H1 (cell line): Measurements from ENCODE around the gene SP7. TPM values are rescaled to one million over a fixed set of nuclear protein-coding genes. Genes with fewer than 3 reads are reported as not detected.

Experiments
- CTCF ChIA-PET: fragments of 300-600 bp; sonication (Branson Sonifier 250); formaldehyde crosslinking; loops from one replicate; lab custom pipeline; 2021; ENCODE audit not compliant: partially characterized antibody; lab: Charles Lee
- POLR2A ChIA-PET: fragments of 300-600 bp; sonication (Branson Sonifier 250); formaldehyde crosslinking; loops from one replicate; lab custom pipeline; 2021; ENCODE audit warnings: inconsistent platforms; ENCODE audit not compliant: partially characterized antibody; lab: Charles Lee
- DNase-seq, 2 experiments: peaks; one replicate each; pipeline versions ENCODE4 v3.0.0 to v3.0.0-alpha.2; 2010 to 2022; ENCODE audit warnings: low spot score in 2 of 2, low read depth in 1 of 2, mixed read lengths in 1 of 2
- FAIRE-seq: peaks from 2 replicates; lab custom pipeline; 2011; peaks lifted over from hg19 to GRCh38; lab: Jason Lieb, UNC
- H2AFZ ChIP-seq: 2 replicates; pipeline ENCODE4 v1.8.1; 2012; ENCODE audit warnings: low read length, inconsistent platforms
- H2AK5ac ChIP-seq: 2 replicates; pipeline ENCODE4 v1.6.1; 2013; ENCODE audit warnings: low read depth, low read length
- H2BK120ac ChIP-seq: replicated peaks from 2 replicates; pipeline ENCODE3; 2013; ENCODE audit warnings: low read depth, low read length, inconsistent platforms
- H2BK12ac ChIP-seq: 2 replicates; pipeline ENCODE4 v1.6.1; 2013; ENCODE audit warnings: low read depth, low read length
- H2BK15ac ChIP-seq: 2 replicates; pipeline ENCODE4 v1.6.1; 2013; ENCODE audit warnings: low read length
- H2BK20ac ChIP-seq: 2 replicates; pipeline ENCODE4 v1.6.1; 2013; ENCODE audit warnings: low read length
- H2BK5ac ChIP-seq: 2 replicates; pipeline ENCODE4 v1.6.1; 2013; ENCODE audit warnings: low read depth, low read length
- H3K14ac ChIP-seq: 2 replicates; pipeline ENCODE4 v1.6.1; 2013; ENCODE audit warnings: inconsistent platforms; ENCODE audit not compliant: insufficient read length
- H3K18ac ChIP-seq: 2 replicates; pipeline ENCODE4 v1.6.1; 2013; ENCODE audit warnings: low read length; ENCODE audit errors: extremely low read depth
- H3K23ac ChIP-seq: 2 replicates; pipeline ENCODE4 v1.6.1; 2013; ENCODE audit warnings: inconsistent platforms; ENCODE audit not compliant: insufficient read length
- H3K23me2 ChIP-seq: 2 replicates; pipeline ENCODE4 v1.6.1; 2013; ENCODE audit warnings: low read depth, low read length
- H3K27ac ChIP-seq: 2 replicates; pipeline ENCODE4 v1.6.1; 2011; ENCODE audit warnings: low read depth, low read length, inconsistent platforms
- H3K27me3 ChIP-seq, 4 experiments: replicated peaks in 1 of 4; 1 replicate in 1 of 4; 2 replicates in 3 of 4; pipeline versions ENCODE4 v1.6.1 to v1.8.1; 2011 to 2013; ENCODE audit warnings: low read length in 3 of 4, mild to moderate bottlenecking in 3 of 4, inconsistent platforms in 2 of 4, mixed read lengths in 2 of 4, moderate library complexity in 1 of 4; ENCODE audit not compliant: control insufficient read depth in 3 of 4, insufficient read depth in 3 of 4; ENCODE audit errors: extremely low read depth in 1 of 4
- H3K36me3 ChIP-seq, 4 experiments: 2 replicates each; pipeline versions ENCODE4 v1.6.1 to v1.8.1; 2011 to 2013; ENCODE audit warnings: mild to moderate bottlenecking in 4 of 4, low read length in 3 of 4, moderate library complexity in 2 of 4, control low read depth in 1 of 4, inconsistent platforms in 1 of 4; ENCODE audit not compliant: insufficient read depth in 4 of 4, control insufficient read depth in 2 of 4
- H3K4ac ChIP-seq: replicated peaks from 2 replicates; pipeline ENCODE3; 2013; ENCODE audit warnings: low read length, low read depth, mixed read lengths, inconsistent platforms; ENCODE audit not compliant: insufficient read length
- H3K4me1 ChIP-seq, 4 experiments: replicated peaks in 1 of 4; 1 replicate in 1 of 4; 2 replicates in 3 of 4; pipeline versions ENCODE4 v1.6.1 to v1.8.1; 2011 to 2013; ENCODE audit warnings: low read length in 3 of 4, inconsistent platforms in 2 of 4, mixed read lengths in 1 of 4; ENCODE audit not compliant: insufficient read depth in 4 of 4, control insufficient read depth in 3 of 4
- H3K4me2 ChIP-seq, 2 experiments: 2 replicates each; pipeline versions ENCODE4 v1.6.1 to v1.8.1; 2011 to 2013; ENCODE audit warnings: low read depth in 2 of 2, low read length in 2 of 2, control low read depth in 1 of 2, inconsistent platforms in 1 of 2, mild to moderate bottlenecking in 1 of 2; ENCODE audit not compliant: insufficient read depth in 1 of 2
- H3K4me3 ChIP-seq, 4 experiments: fragments of 200-600, 300-600 bp in 1 of 4; sonication (generic), shearing (Covaris generic), sonication (Bioruptor Twin) in 1 of 4; 2 replicates each; pipeline versions ENCODE4 v1.5.1 to v1.8.1; 2011 to 2016; ENCODE audit warnings: low read length in 4 of 4, low read depth in 3 of 4, control low read depth in 2 of 4, inconsistent platforms in 2 of 4, mild to moderate bottlenecking in 2 of 4, mixed read lengths in 1 of 4, moderate library complexity in 1 of 4; ENCODE audit not compliant: insufficient read depth in 2 of 4; ENCODE audit errors: extremely low read depth in 1 of 4
- H3K56ac ChIP-seq: replicated peaks from 2 replicates; pipeline ENCODE3; 2013; ENCODE audit warnings: low read depth, mild to moderate bottlenecking, mixed read lengths, low read length, inconsistent platforms; ENCODE audit not compliant: insufficient read length
- H3K79me1 ChIP-seq: 2 replicates; pipeline ENCODE4 v1.6.1; 2013; ENCODE audit warnings: low read depth, low read length, control low read depth
- H3K79me2 ChIP-seq, 2 experiments: 2 replicates each; pipeline versions ENCODE4 v1.6.1 to v1.8.1; 2012 to 2013; ENCODE audit warnings: low read length in 2 of 2, mild to moderate bottlenecking in 2 of 2, inconsistent platforms in 1 of 2; ENCODE audit not compliant: insufficient read depth in 2 of 2, control insufficient read depth in 1 of 2
- H3K9ac ChIP-seq, 4 experiments: replicated peaks in 1 of 4; 1 replicate in 1 of 4; 2 replicates in 3 of 4; pipeline versions ENCODE4 v1.6.1 to v1.8.1; 2011 to 2013; ENCODE audit warnings: low read depth in 3 of 4, low read length in 3 of 4, control low read depth in 2 of 4, mild to moderate bottlenecking in 2 of 4, moderate library complexity in 2 of 4, inconsistent platforms in 1 of 4; ENCODE audit errors: extremely low read depth in 1 of 4
- H3K9me3 ChIP-seq, 2 experiments: 2 replicates each; pipeline versions ENCODE4 v1.6.1 to v1.8.1; 2012 to 2013; ENCODE audit warnings: mild to moderate bottlenecking in 2 of 2, moderate library complexity in 2 of 2, control low read depth in 1 of 2, inconsistent platforms in 1 of 2, low read depth in 1 of 2, low read length in 1 of 2, mixed read lengths in 1 of 2; ENCODE audit not compliant: insufficient read depth in 2 of 2
- H4K20me1 ChIP-seq, 2 experiments: replicated peaks in 1 of 2; 2 replicates each; pipeline versions ENCODE3 to v1.8.1; 2011 to 2013; ENCODE audit warnings: inconsistent platforms in 2 of 2, low read length in 2 of 2, mild to moderate bottlenecking in 1 of 2; ENCODE audit not compliant: insufficient read depth in 2 of 2, control insufficient read depth in 1 of 2
- H4K5ac ChIP-seq: 2 replicates; pipeline ENCODE4 v1.6.1; 2013; ENCODE audit warnings: low read length, low read depth, mixed read lengths, inconsistent platforms; ENCODE audit not compliant: insufficient read length
- H4K8ac ChIP-seq: 2 replicates; pipeline ENCODE4 v1.8.0; 2013; ENCODE audit warnings: mild to moderate bottlenecking, moderate library complexity, low read length, inconsistent platforms; ENCODE audit not compliant: insufficient read depth; ENCODE audit errors: extremely low read depth
- H4K91ac ChIP-seq: replicated peaks from 2 replicates; pipeline ENCODE3; 2013; ENCODE audit warnings: low read length, mixed read lengths, inconsistent platforms; ENCODE audit not compliant: insufficient read length
- CBX5 ChIP-seq: fragments of 300-800, 300-1000 bp; sonication (generic); IDR thresholded peaks from 2 replicates; pipeline ENCODE4 v1.7.1; 2016; ENCODE audit warnings: antibody characterized with exemption, low read length, low read depth
- CEBPB ChIP-seq: IDR thresholded peaks from 2 replicates; pipeline ENCODE4 v1.6.1; 2012; ENCODE audit warnings: low read depth, low read length
- CHD1 ChIP-seq: IDR thresholded peaks from 2 replicates; pipeline ENCODE4 v1.6.1; 2012; ENCODE audit warnings: low read depth, low read length, improper control_type of control experiment
- FOSL1 ChIP-seq: IDR thresholded peaks from 2 replicates; pipeline ENCODE4 v1.6.1; 2011; ENCODE audit warnings: mild to moderate bottlenecking, low read depth, low read length, moderate library complexity; ENCODE audit not compliant: insufficient read depth
- SAP30 ChIP-seq: fragments of 300-600 bp; sonication (generic); IDR thresholded peaks from 2 replicates; pipeline ENCODE4 v1.7.1; 2012; ENCODE audit warnings: low read length, moderate library complexity, mild to moderate bottlenecking, inconsistent platforms; ENCODE audit not compliant: insufficient read depth, insufficient replicate concordance
- SIN3A ChIP-seq, 2 experiments: IDR thresholded peaks in 1 of 2; conservative IDR thresholded peaks in 1 of 2; 2 replicates each; pipeline ENCODE4 v1.6.1; 2011 to 2012; ENCODE audit warnings: low read length in 2 of 2, improper control_type of control experiment in 1 of 2, low read depth in 1 of 2, mild to moderate bottlenecking in 1 of 2
- TAF7 ChIP-seq: optimal IDR thresholded peaks from 2 replicates; pipeline ENCODE3; 2011; ENCODE audit warnings: low read depth, mild to moderate bottlenecking, inconsistent platforms, low read length, moderate library complexity, borderline replicate concordance
- ZNF274 ChIP-seq: IDR thresholded peaks from 2 replicates; pipeline ENCODE4 v1.7.0; 2012; ENCODE audit warnings: low read length, borderline replicate concordance; ENCODE audit errors: extremely low read depth
- WGBS, 2 experiments: shearing (Covaris generic) in 1 of 2; methylation state at CpG; one replicate each; pipeline versions ENCODE4 v1.1.6 to v1.1.7; 2013 to 2015; ENCODE audit warnings: low lambda C conversion rate in 2 of 2, mixed read lengths in 2 of 2, inconsistent platforms in 1 of 2, low coverage in 1 of 2, missing lambda C conversion rate in 1 of 2; ENCODE audit not compliant: insufficient replicate concordance in 2 of 2, insufficient coverage in 1 of 2, insufficient read length in 1 of 2; ENCODE audit errors: extremely low coverage in 1 of 2, missing lambda C conversion rate in 1 of 2; 5-methylcytosine and 5-hydroxymethylcytosine counted together
- polyA plus RNA-seq, 7 experiments: library from polyadenylated mRNA; depleted of rRNA in 3 of 7; stranded (reverse) in 5 of 7; unstranded in 2 of 7; fragments of >200 nt in 5 of 7; fragments of 200-250 nt in 2 of 7; gene quantifications; 1 replicate in 5 of 7; 2 replicates in 1 of 7; 4 replicates in 1 of 7; pipeline versions ENCODE4 v1.2.1 to v1.2.3, GENCODE V29; 2011 to 2013; ENCODE audit warnings: missing spikeins in 2 of 7, mixed read lengths in 2 of 7
- total RNA-seq: library from RNA; stranded (reverse); fragmentation: NEBNext Ultra II Directional; extraction: Animal tissue kit (Norgen Biotek cat#: 25700); gene quantifications from 2 replicates; pipeline ENCODE4 v1.2.1, GENCODE V29; 2021
- TF ChIP-seq, protein P1 (sequence below): IDR thresholded peaks from 2 replicates; pipeline ENCODE4 v1.6.1; 2011; ENCODE audit warnings: low read depth, mild to moderate bottlenecking, low read length; ENCODE audit not compliant: insufficient read depth

The SP7 gene
- total and polyA plus RNA-seq, 2 of the 8 experiments (the other 6 are each of a cell fraction or from before 2014, with no cell fraction given): 0.12 to 0.13 TPM

DNA sequence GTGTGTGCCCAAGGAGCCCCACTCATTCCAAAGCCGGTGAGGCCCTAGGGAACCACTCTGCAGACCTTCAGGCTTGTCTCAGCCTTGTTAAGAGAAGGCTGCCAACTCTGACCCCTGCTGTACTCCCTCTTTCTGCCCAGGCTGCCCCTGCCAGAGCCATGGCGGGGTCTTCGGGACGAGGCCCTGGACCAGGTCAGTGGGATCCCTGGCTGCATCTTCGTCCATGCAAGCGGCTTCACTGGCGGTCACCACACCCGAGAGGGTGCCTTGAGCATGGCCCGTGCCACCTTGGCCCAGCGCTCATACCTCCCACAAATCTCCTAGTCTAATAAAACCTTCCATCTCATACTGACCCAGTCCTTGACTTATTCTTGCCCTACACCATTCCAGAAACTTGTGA, 29.3 kb downstream of the SP7 start:
- Histone ChIP-seq H2BK15ac (no peak overlapping the region), H3K14ac (no peak overlapping the region), H3K4me1 (no peaks in the 10 kb centered on the region), H3K4ac (no peak overlapping the region), H3K79me1 (peaks cover 2% of the 10 kb centered on the region; the same call in 1 of the 2 replicates), H2AFZ (no peak overlapping the region), H3K18ac (no peak overlapping the region), H3K79me2 (no peaks in the 10 kb centered on the region; a peak in 1 of 4 replicates), H4K20me1 (peaks cover 4 to 7% of the 10 kb centered on the region in 2 experiments), H3K4me2 (no peak overlapping the region), H3K9ac (no peak overlapping the region), H3K27me3 (no peaks in the 10 kb centered on the region), H3K27ac (no peak overlapping the region), H4K5ac (no peak overlapping the region), H3K23me2 (no peaks in the 10 kb centered on the region), H3K56ac (no peak overlapping the region), H3K36me3 (peaks cover 28 to 58% (median 40%) of the 10 kb centered on the region in 4 experiments), H3K4me3 (no peak overlapping the region), H2AK5ac (no peak overlapping the region), H2BK12ac (no peak overlapping the region), H2BK20ac (no peak overlapping the region), H3K23ac (no peak overlapping the region), H4K8ac (no peak overlapping the region), H2BK120ac (no peak overlapping the region), H2BK5ac (no peak overlapping the region), H3K9me3 (no peaks in the 10 kb centered on the region), H4K91ac (no peak overlapping the region)
- ChIA-PET POLR2A (interaction anchor here (0.6 to 2.1 kb wide), 4 partner anchors 8 to 245 kb away, joined by 3 to 10 read pairs (median 4); partner anchors contain the start of gene AAAS), CTCF (no interaction called here)
- TF ChIP-seq FOSL1: no peak
- no peak for TF ChIP-seq ZNF274
- no peak for TF ChIP-seq CEBPB
- no peak for TF ChIP-seq SAP30
- no peak for TF ChIP-seq TAF7
- TF ChIP-seq, protein P1, sequence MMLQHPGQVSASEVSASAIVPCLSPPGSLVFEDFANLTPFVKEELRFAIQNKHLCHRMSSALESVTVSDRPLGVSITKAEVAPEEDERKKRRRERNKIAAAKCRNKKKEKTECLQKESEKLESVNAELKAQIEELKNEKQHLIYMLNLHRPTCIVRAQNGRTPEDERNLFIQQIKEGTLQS: no peak
- no peak for TF ChIP-seq CBX5
- TF ChIP-seq CHD1: no peak
- TF ChIP-seq SIN3A (conservative IDR thresholded peaks at IDR 0.05 in 1 of 2, IDR thresholded peaks at IDR 0.05 in 1 of 2; ENCODE audit: low read depth in 1 of 2, low read length in 2 of 2): no peak
- 96% methylated on average over 10 of the region's 10 CpGs; no CpG with 5 or more reads in 1 of the 2 experiments for WGBS, 2 experiments
- FAIRE-seq: no peak
- DNase-seq: no peak
